ENCODE data around the gene SPATS2L. TPM values are rescaled to one million over a fixed set of nuclear protein-coding genes. Genes with fewer than 3 reads are reported as not detected.

The SPATS2L gene
- total RNA-seq, 1 donor from 2014 or later: 36.6 TPM

- Histone ChIP-seq H3K4me1 (peaks cover 0 to 11% of the 10 kb centered on the region in 2 donors), H3K27ac (no peak overlapping the region), H3K4me3 (no peak overlapping the region), H3K9me3 (no peaks in the 10 kb centered on the region), H3K27me3 (no peaks in the 10 kb centered on the region), H3K36me3 (no peaks in the 10 kb centered on the region)
- intact Hi-C loops (cut with DNase I): no loop called here
- TF ChIP-seq, protein P1, sequence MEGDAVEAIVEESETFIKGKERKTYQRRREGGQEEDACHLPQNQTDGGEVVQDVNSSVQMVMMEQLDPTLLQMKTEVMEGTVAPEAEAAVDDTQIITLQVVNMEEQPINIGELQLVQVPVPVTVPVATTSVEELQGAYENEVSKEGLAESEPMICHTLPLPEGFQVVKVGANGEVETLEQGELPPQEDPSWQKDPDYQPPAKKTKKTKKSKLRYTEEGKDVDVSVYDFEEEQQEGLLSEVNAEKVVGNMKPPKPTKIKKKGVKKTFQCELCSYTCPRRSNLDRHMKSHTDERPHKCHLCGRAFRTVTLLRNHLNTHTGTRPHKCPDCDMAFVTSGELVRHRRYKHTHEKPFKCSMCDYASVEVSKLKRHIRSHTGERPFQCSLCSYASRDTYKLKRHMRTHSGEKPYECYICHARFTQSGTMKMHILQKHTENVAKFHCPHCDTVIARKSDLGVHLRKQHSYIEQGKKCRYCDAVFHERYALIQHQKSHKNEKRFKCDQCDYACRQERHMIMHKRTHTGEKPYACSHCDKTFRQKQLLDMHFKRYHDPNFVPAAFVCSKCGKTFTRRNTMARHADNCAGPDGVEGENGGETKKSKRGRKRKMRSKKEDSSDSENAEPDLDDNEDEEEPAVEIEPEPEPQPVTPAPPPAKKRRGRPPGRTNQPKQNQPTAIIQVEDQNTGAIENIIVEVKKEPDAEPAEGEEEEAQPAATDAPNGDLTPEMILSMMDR (IDR thresholded peaks at IDR 0.05): no peak
- DNase-seq (ENCODE audit: low spot score in 2 of 2): no peak
Observed at GRCh38 chr2:200317975-200318374, 11.5 kb downstream of the SPATS2L start.

DNA sequence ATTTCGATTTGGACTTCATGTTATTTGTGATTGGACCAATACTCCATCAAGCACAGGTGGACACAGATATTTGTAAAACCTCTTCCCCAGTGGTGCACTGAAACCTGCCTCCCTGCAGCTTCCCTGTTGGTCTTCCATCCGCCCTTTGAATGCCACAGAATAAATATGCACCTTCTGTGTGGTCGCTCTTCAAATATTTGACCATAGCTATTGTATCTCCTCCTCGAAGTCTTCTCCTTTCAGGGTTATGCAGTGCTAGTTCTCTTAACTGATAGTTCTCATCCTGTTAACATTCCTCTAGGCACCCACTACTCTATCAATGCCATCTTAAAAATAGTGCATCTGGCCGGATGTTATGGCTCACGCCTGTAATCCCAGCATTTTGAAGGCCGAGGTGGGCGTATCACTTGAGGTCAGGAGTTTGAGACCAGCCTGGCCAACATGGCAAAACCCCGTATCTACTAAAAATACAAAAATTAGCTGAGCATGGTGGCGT, 12.5 kb downstream of the SPATS2L start:
- Histone ChIP-seq H3K27ac (no peak overlapping the region), H3K4me3 (no peak overlapping the region), H3K27me3 (no peaks in the 10 kb centered on the region), H3K4me1 (peaks cover 0 to 11% of the 10 kb centered on the region in 2 donors), H3K36me3 (no peaks in the 10 kb centered on the region), H3K9me3 (no peaks in the 10 kb centered on the region)
- no peak for DNase-seq (ENCODE audit: low spot score in 2 of 2)
- TF ChIP-seq, protein P1 (IDR thresholded peaks at IDR 0.05): no peak
- intact Hi-C loops (cut with DNase I): no loop called here

DNA sequence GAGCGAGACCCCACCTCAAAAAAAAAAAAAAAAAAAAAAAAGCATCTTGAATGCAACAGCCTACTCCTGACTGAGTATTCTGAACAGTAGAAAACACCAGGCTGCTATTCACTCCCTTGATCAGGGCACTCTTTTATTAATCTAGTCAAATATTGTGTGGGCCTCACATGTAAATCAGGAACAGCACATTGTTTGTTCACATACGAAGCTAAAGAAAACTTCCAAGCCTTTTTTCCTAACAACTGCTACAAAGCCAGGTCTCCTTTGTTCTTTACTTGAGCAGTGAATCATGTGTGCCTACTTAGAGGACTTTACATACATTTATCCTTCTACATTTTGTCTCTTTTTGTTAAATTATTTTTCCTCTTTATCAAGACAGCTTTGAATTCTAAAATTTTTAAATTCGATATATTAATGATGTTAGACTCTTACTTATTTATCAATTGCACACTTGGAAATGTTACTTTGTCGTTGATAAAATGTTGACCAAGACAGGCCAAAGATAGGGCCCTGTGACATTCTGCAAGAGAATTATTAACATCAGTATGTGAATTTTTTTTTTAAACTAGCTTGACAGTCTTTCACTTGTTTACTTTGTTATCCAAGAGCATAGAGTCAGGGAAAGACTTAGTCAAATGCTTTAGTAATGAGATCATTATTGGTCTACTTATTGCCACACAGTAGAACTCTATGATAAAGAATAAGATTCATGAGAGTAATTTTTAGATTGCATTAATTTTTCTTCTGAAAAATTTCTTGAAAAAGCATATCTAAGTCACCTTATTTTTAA, 13.2 kb downstream of the SPATS2L start:
- Histone ChIP-seq H3K9me3 (no peaks in the 10 kb centered on the region), H3K27ac (no peak overlapping the region), H3K4me1 (peaks cover 0 to 11% of the 10 kb centered on the region in 2 donors), H3K36me3 (no peaks in the 10 kb centered on the region), H3K27me3 (no peaks in the 10 kb centered on the region), H3K4me3 (no peak overlapping the region)
- intact Hi-C loops (cut with DNase I): no loop called here
- DNase-seq (ENCODE audit: low spot score in 2 of 2): no peak
- TF ChIP-seq, protein P1 (IDR thresholded peaks at IDR 0.05): no peak

DNA sequence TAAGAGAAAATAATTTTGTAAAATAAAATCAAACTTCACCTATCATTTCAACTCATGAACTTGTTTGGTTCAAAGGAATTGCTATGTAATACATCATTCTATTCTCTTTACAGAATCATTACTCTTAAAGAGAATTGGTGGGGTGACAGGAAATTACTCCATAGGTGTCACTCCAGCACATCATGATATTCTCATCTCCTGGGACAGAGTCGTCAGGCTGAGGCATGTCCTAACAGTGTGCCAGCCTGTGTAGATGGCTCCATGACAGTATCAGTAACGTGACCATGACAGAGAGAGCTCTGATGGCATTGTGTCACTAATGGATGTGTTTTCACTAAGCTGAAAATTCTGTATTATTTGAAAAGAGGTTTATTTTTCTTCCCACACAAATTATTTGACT, 13.9 kb downstream of the SPATS2L start:
- no peak overlapping the region for H3K27ac ChIP-seq
- intact Hi-C loops (cut with DNase I): no loop called here
- no peak for DNase-seq (ENCODE audit: low spot score in 2 of 2)
- H3K27me3 ChIP-seq: no peaks in the 10 kb centered on the region
- H3K4me3 ChIP-seq: no peak overlapping the region
- H3K4me1 ChIP-seq: peaks cover 0 to 11% of the 10 kb centered on the region in 2 donors
- no peaks in the 10 kb centered on the region for H3K36me3 ChIP-seq
- TF ChIP-seq, protein P1 (IDR thresholded peaks at IDR 0.05): no peak
- no peaks in the 10 kb centered on the region for H3K9me3 ChIP-seq

DNA sequence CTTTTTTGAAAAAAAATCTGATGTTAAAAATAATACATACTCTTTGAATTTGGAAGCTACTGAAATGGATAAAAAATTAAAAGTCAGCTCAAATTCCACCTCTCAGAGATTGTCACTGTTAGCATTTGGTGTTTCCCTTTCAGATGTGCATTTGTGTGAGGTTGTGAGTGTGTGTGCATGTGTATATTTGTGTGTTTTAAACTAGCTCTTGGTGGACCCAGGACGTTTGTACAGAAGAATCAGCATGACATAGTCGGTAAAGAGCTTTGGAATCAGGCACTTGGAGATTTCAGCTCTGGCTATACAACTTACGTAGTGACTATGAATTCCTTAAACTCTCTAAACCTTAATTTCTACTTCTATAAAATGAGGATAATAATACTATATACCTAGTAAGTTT, 14.5 kb downstream of the SPATS2L start:
- no peak for DNase-seq (ENCODE audit: low spot score in 2 of 2)
- H3K27me3 ChIP-seq: no peaks in the 10 kb centered on the region
- TF ChIP-seq, protein P1 (IDR thresholded peaks at IDR 0.05): no peak
- intact Hi-C loops (cut with DNase I): no loop called here
- H3K36me3 ChIP-seq: no peaks in the 10 kb centered on the region
- no peaks in the 10 kb centered on the region for H3K9me3 ChIP-seq
- no peak overlapping the region for H3K4me3 ChIP-seq
- no peak overlapping the region for H3K27ac ChIP-seq
- H3K4me1 ChIP-seq: peaks cover 0 to 11% of the 10 kb centered on the region in 2 donors
